ENCODE results near the gene HID1. TPM values are rescaled to one million over a fixed set of nuclear protein-coding genes. Genes with fewer than 3 reads are reported as not detected.

Gene HID1
- total and polyA plus RNA-seq, 2 experiments from 2014 or later = 8.7 to 10.9 TPM

GRCh38 chr17:74918906-74919305, 53.7 kb downstream of the HID1 start (continued):
- TF ChIP-seq ZNF462 (CRISPR knock-in tag; IDR thresholded peaks at IDR 0.05) = no peak
- no peak for TF ChIP-seq EZH2phosphoT487 (IDR thresholded peaks at IDR 0.05; ENCODE audit: unreplicated experiment)
- no peak for TF ChIP-seq CREB1 (CRISPR knock-in tag; IDR thresholded peaks at IDR 0.05; ENCODE audit: low read depth)
- TF ChIP-seq ZNF331 (CRISPR knock-in tag; IDR thresholded peaks at IDR 0.05; ENCODE audit: low read depth) = no peak
- no peak for TF ChIP-seq EZH2 (IDR thresholded peaks at IDR 0.05; ENCODE audit: low read depth, unreplicated experiment)
- no peak for TF ChIP-seq POLR2AphosphoS5 (IDR thresholded peaks at IDR 0.05; ENCODE audit: low read depth)

DNA sequence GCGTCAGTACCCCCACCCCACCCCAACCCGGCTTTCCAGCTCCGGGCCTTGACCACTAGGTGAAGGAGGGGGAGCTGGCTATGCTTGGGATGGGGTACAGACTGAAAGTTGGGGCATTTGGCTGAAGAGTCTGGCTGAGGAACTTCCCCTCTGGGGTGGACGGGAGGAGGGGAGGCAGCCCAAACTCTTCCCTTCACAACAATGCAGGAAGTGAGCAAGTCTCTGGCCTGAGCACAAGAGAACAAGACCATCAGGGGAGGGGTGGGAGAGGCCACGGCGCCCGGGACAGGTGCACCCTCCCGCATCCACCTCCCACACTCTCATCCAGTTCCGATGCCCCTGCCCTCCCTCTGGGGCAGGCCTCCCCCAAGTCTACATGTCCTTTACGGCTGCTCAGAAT, 55.1 kb downstream of the HID1 start:
- H4K20me1 ChIP-seq (replicated peaks; ENCODE audit: insufficient read depth) = no peaks in the 10 kb centered on the region
- no peaks in the 10 kb centered on the region for H3K9me2 ChIP-seq (ENCODE audit: insufficient read depth)
- Mint-ChIP-seq H3K36me3 (ENCODE audit: low read depth) (no peaks in the 10 kb centered on the region; the same call in 2 of the 3 replicates), H3K27ac (no peak overlapping the region), H3K9me3 (no peaks in the 10 kb centered on the region; the same call in 2 of the 3 replicates), H3K4me1 (peaks cover 7% of the 10 kb centered on the region), H3K27me3 (ENCODE audit: insufficient read depth, low read depth, poor library complexity) (peaks cover 15% of the 10 kb centered on the region), H3K4me3 (no peak overlapping the region)
- DNase-seq (ENCODE audit: low spot score) (no peak), ATAC-seq (no peak)
- H3K27ac ChIP-seq (ENCODE audit: low read depth) = no peak overlapping the region
- no peak overlapping the region for H3K4me2 ChIP-seq
- no peak overlapping the region for H3K4me3 ChIP-seq
- H3K36me3 ChIP-seq (ENCODE audit: insufficient read depth) = no peaks in the 10 kb centered on the region; the same call in 1 of the 2 replicates
- H3K27me3 ChIP-seq (ENCODE audit: insufficient read depth) = peaks cover 18% of the 10 kb centered on the region
- H3F3A ChIP-seq (replicated peaks; ENCODE audit: low read depth) = no peaks in the 10 kb centered on the region
- H3K79me2 ChIP-seq (replicated peaks; ENCODE audit: insufficient read depth) = no peaks in the 10 kb centered on the region
- H2AFZ ChIP-seq = no peak overlapping the region
- TF ChIP-seq ZNF331 (CRISPR knock-in tag; IDR thresholded peaks at IDR 0.05; ENCODE audit: low read depth) (no peak), EZH2 (IDR thresholded peaks at IDR 0.05; ENCODE audit: low read depth, unreplicated experiment) (no peak), JUNB (IDR thresholded peaks at IDR 0.05; ENCODE audit: unreplicated experiment) (no peak), ZNF462 (CRISPR knock-in tag; IDR thresholded peaks at IDR 0.05) (no peak)
- peaks cover under 1% of the 10 kb centered on the region; the same call in 1 of the 2 replicates for H3K4me1 ChIP-seq (ENCODE audit: insufficient read depth)

Data from GM23338 (cell line).